Measurements from ENCODE around the gene ERMARD.

ERMARD gene

DNA sequence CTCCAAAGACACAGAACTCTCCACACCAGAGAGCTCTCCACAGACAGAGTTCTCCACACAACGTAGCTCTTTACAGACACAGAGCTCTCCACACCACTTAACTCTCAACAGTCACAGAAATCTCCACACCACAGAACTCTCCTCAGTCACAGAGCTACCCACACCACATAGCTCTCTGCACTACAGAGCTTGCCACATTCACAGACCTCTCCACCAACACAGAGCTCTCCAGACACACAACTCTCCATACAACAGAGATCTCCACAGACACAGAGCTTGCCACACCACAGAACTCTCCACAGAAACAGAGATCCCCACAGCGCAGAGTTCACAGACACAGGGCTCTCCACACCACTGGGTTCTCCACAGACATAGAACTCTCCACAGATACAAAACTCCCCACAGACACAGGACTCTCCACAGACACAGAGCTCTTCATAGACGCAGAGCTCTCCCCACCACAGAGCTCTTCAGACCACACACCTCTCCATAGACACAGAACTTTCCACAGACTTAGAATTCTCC lies 52.5 kb downstream of the ERMARD start:
- H3K4me3 ChIP-seq (ENCODE audit: low read depth, low read length), result no peak overlapping the region
- TF ChIP-seq, protein P1, sequence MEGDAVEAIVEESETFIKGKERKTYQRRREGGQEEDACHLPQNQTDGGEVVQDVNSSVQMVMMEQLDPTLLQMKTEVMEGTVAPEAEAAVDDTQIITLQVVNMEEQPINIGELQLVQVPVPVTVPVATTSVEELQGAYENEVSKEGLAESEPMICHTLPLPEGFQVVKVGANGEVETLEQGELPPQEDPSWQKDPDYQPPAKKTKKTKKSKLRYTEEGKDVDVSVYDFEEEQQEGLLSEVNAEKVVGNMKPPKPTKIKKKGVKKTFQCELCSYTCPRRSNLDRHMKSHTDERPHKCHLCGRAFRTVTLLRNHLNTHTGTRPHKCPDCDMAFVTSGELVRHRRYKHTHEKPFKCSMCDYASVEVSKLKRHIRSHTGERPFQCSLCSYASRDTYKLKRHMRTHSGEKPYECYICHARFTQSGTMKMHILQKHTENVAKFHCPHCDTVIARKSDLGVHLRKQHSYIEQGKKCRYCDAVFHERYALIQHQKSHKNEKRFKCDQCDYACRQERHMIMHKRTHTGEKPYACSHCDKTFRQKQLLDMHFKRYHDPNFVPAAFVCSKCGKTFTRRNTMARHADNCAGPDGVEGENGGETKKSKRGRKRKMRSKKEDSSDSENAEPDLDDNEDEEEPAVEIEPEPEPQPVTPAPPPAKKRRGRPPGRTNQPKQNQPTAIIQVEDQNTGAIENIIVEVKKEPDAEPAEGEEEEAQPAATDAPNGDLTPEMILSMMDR (IDR thresholded peaks at IDR 0.05; ENCODE audit: low read depth, low read length), result no peak
- no peak for DNase-seq (ENCODE audit: low read depth)

DNA sequence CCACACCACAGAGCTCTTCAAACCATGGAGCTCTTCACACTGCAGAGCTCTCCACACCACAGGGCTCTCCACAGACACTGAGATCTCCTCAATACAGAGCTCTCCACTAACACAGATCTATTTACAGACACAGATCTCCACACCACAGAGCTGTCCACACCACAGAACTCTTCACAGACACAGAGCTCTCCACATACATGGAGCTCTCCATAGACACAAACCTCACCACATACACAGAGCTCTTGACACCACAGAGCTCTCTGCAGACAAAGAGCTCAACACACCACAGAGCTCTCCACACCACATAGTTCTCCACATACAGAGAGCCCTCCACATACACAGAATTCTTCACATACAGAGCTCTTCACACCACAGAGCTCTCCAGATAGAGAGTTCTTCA lies 53.0 kb downstream of the ERMARD start:
- TF ChIP-seq POLR2A (IDR thresholded peaks at IDR 0.05; ENCODE audit: extremely low read depth, insufficient read length) (no peak), MYC (IDR thresholded peaks at IDR 0.05; ENCODE audit: low read depth, low read length) (no peak)
- TF ChIP-seq, protein P1 (IDR thresholded peaks at IDR 0.05; ENCODE audit: low read depth, low read length), result no peak
- TF ChIP-seq, protein P2, sequence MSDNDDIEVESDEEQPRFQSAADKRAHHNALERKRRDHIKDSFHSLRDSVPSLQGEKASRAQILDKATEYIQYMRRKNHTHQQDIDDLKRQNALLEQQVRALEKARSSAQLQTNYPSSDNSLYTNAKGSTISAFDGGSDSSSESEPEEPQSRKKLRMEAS (IDR thresholded peaks at IDR 0.05; ENCODE audit: low read depth, low read length), result no peak
- DNase-seq (ENCODE audit: low read depth), result peak; percentile 26
- H3K4me3 ChIP-seq (ENCODE audit: low read depth, low read length), result no peak overlapping the region

DNA sequence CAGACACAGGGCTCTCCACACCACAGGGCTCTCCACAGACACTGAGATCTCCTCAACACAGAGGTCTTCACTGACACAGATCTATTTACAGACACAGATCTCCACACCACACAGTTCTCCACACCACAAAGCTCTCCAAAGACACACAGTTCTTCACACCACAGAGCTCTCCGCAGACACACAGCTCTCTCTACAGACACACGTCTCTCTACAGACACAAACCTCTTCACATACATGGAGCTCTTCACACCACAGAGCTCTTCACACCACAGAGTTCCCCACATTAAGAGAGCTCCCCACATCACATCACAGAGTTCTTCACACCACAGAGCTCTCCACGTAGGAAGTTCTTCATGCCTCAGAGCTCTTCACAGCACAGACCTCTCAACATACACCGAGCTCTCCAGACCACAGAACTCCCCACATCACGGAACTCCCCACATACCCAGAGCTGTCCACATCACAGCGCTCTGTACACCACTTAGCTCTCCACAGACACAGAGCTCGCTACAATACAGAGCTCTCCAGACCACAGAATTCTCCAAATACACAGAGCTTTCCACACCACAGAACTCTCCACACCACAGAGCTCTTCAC lies 53.9 kb downstream of the ERMARD start:
- TF ChIP-seq MYC (IDR thresholded peaks at IDR 0.05; ENCODE audit: low read depth, low read length) (no peak), POLR2A (IDR thresholded peaks at IDR 0.05; ENCODE audit: extremely low read depth, insufficient read length) (no peak)
- TF ChIP-seq, protein P2 (IDR thresholded peaks at IDR 0.05; ENCODE audit: low read depth, low read length), result no peak
- TF ChIP-seq, protein P1 (IDR thresholded peaks at IDR 0.05; ENCODE audit: low read depth, low read length), result no peak
- peak; percentile 49 for DNase-seq (ENCODE audit: low read depth)
- H3K4me3 ChIP-seq (ENCODE audit: low read depth, low read length), result no peak overlapping the region

DNA sequence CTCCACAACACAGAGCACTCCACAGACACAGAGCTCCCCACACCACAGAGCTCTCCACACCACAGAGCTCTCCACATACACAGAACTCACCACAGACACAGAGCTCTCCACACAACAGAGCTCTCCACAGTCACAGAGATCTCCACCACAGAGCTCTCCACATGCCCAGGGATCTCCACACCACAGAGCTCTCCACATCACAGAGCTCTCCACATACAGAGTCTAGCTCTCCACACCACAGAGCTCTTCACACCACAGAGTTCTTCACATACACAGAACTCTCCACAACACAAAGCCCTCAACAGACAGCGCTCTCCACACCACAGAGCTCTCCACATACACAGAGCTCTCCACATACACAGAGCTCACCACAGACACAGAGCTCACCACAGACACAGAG lies 55.3 kb downstream of the ERMARD start:
- H3K4me3 ChIP-seq (ENCODE audit: low read depth, low read length), result no peak overlapping the region
- peak; percentile 12 for DNase-seq (ENCODE audit: low read depth)
- TF ChIP-seq POLR2A (IDR thresholded peaks at IDR 0.05; ENCODE audit: extremely low read depth, insufficient read length) (no peak), MYC (IDR thresholded peaks at IDR 0.05; ENCODE audit: low read depth, low read length) (no peak)
- TF ChIP-seq, protein P1 (IDR thresholded peaks at IDR 0.05; ENCODE audit: low read depth, low read length), result no peak
- TF ChIP-seq, protein P2 (IDR thresholded peaks at IDR 0.05; ENCODE audit: low read depth, low read length), result no peak

DNA sequence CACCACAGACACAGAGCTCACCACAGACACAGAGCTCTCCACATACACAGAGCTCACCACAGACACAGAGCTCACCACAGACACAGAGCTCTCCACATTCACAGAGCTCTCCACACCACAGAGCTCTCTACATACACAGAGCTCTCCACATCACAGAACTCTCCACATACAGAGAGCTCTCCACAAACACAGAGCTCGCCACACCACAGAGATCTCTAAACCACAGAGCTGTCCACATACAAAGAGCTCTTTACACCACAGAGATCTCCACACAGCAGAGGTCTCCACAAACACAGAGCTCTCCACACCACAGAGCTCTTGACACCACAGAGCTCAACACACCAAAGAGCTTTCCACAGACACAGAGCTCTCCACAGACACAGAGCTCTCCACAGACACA lies 55.8 kb downstream of the ERMARD start:
- DNase-seq (ENCODE audit: low read depth), result peak; percentile 25
- TF ChIP-seq, protein P1 (IDR thresholded peaks at IDR 0.05; ENCODE audit: low read depth, low read length), result no peak
- TF ChIP-seq POLR2A (IDR thresholded peaks at IDR 0.05; ENCODE audit: extremely low read depth, insufficient read length) (no peak), MYC (IDR thresholded peaks at IDR 0.05; ENCODE audit: low read depth, low read length) (no peak)
- TF ChIP-seq, protein P2 (IDR thresholded peaks at IDR 0.05; ENCODE audit: low read depth, low read length), result no peak
- no peak overlapping the region for H3K4me3 ChIP-seq (ENCODE audit: low read depth, low read length)

Data from NB4 (cell line).